Nucleus accumbens (tissue), 56 donors: ENCODE data around the gene TPM2.
"Not testable (repeated sequence)": the region's sequence is repeated elsewhere in the genome, so short reads cannot be mapped to it uniquely, and the experiment has no call there.

Experiments used
- DNase-seq, 56 donors: peaks; one replicate each; lab custom pipeline; 2025; lab: John Stamatoyannopoulos, UW

The TPM2 gene

DNA sequence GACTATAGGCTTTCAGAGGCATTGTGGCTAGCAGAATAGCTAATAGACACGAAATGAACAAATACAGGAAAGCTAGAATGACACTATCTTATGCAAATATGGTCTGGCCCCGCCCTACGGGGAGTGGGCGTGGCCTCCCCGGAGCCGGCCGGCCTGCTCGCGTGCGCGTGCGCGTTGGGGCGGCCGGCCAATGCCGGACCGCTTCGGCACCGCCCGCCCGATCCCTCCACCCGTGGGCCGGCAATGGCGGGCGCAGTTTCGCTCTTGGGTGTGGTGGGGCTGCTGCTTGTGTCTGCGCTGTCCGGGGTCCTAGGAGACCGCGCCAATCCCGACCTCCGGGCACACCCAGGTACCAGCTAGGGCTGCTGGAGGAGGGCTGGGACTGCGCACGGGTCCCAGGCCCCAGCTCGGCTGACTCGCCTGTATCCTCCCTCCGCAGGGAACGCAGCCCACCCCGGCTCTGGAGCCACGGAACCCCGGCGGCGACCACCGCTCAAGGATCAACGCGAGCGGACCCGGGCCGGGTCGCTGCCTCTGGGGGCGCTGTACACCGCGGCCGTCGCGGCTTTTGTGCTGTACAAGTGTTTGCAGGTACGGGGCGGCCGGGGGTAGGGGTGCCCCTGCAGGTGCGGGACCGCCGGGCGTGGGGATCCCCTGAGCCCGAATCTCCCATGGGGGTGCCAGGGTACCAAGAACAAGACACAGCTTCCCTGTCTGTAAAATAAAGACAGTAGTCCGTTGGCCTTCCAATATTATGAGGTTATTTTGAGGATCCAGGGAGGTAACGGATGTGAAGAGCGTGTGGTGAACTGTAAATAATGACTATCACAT, 31.4 kb downstream of the TPM2 start, which contains the start of gene CCDC107:
CCDC107 (plus strand) TSS at position 156 of the 831 bp plus-strand sequence; CDS start at position 244, 88 bp downstream.
- peak in 54 of 56 donors; percentile 32 to 91 (median 78) for DNase-seq

DNA sequence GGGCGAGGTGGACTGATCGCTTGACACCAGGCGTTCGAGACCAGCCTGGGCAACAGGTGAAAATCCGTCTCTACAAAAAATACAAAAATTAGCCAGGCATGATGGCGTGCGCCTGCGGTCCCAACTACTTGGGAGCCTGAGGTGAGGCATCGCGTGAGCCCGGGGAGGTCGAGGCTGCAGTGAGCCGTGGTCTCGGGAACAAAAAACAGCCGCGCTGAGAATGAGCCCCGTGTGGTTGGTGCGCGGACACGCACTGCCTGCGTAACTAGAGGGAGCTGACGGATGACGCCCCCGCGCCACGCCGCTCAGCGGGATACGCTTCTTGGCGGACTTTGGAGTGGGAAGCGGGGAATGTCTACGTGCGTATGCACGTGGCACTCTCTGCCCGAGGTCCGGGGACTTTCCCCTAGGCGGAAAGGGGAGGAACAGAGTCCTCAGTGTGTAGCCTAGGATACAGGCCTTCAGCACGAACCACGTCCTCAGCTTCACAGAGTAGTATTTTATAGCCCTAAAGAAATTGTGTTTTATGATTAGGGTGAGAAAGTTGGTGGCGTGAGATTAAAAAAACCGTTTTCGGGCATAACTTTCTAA, 32.1 kb downstream of the TPM2 start, which contains the start of gene RMRP:
RMRP (minus strand) TSS at position 474 of the 591 bp plus-strand sequence.
- peak; percentile 62 to 100 (median 94) for DNase-seq

DNA sequence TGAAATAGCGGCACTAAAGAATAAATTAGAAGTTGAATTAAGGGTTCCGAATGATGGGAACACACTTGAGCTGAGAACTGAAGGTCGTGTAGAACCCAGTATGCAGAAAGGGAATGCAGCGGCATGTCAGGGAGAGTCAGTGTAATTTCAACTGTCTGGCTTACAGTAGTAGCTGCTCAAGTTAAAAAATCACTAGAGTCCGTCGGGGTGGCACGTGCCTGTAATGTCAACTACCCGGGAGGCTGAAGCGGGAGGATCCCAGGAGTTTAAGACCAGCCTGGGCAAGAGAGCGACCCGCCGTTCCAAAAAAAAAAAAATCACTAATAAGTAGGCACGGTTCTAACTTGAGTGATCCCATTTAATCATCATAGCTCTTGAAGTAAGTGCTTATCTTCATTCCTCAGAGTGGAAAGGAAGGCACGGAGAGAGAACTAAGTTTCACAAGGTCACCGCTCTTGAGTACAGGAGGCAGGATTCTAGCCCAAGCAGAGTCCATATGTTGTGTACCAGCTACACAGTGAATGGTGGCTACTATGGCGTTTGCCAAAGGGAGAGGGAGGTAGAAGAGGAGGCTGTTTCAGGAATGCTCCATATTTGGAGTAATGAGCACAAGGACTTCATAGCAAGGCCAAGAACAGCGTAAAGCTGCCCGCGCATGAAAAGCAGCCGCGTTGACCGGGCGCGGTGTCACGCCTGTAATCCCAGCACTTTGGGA, 32.7 kb downstream of the TPM2 start:
- DNase-seq, result peak in 4 of 56 donors; percentile 49 to 58 (median 54)

DNA sequence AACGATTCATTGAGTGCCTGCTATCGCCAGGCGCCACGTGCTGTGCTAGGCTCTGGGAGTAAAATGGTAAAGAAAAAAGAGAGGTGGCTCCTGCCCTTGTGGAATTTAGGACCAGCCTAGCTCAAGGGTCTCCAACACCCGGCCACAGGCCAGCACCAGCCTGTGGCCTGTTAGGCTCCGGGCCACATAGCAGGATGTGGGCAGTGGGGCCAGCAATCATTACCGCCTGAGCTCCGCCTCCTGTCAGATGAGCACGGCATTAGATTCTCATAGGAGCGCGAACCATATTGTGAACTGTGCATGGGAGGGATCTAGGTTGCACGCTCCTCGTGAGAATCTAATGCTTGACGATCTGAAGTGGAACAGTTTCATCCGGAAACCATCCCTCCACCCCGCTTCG, 33.4 kb downstream of the TPM2 start:
- no peak for DNase-seq

DNA sequence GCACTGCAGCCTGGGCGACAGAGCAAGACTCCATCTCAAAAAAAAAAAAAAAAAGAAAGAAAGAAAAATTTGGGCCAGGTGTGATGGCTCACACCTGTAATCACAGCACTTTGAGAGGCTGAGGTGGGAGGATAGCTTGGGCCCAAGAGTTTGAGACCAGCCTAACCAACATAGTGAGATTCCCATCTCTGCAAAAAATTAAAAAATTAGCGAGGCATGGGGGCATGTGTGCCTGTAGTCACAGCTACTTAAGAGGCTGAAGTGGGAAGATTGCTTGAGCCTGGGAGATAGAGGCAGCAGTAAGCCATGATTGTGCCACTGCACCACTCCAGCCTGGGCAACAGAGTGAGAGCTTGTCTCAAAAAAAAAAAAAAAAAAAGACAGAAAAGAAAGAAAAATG, 36.1 kb downstream of the TPM2 start:
- DNase-seq, result no peak

DNA sequence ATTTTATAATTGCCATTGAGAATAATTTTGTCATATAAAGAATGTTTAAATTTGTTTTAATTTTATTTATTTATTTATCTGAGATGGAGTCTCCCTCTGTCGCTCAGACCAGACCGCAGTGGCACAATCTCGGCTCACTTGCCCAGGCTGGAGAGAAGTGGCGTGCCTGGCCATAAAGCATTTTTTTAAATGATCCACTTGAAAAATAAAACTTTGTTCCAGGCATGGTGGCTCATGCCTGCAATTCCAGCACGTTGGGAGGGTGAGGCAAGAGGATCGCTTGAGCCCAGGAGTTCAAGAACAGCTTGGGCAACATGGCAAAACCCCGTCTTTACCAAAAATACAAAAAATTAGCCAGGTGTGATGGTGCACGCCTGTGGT, 36.9 kb downstream of the TPM2 start:
- no peak for DNase-seq

DNA sequence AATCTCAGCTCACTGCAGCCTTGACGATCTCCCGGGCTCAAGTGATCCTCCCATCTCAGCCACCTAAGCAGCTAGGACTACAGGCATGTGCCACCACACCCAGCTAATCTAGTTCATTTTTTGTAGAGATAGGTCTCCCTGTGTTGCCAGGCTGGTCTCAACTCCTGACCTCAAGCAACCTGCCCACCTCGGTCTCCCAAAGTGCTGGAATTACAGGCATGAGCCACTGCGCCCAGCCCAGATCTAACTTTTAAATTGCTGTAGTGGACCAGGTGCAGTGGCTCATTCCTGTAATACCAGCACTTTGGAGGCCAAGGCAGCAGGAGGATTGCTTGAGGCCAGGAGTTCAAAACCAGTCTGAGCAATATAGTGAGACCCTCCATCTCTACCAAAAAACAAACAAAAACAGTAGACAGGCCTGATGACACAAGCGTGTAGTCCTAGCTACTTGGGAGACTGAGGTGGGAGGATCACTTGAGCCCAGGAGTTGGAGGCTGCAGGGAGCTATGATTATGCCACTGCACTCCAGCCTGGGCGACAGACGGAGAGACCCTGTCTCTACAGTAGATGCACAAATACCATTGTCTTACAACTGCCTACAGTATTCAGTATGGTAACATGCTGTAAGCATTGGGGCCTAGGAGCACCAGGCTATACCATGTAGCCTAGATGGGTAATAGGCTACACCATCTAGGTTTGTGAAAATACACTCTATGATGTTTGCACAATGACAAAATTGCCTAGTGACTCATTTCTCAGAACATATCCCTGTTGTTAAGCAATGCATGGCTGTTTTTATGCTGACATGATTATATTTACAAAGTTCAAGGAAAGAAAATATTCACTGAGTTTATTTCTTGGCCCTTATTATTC, 37.5 kb downstream of the TPM2 start:
- DNase-seq, result no peak

DNA sequence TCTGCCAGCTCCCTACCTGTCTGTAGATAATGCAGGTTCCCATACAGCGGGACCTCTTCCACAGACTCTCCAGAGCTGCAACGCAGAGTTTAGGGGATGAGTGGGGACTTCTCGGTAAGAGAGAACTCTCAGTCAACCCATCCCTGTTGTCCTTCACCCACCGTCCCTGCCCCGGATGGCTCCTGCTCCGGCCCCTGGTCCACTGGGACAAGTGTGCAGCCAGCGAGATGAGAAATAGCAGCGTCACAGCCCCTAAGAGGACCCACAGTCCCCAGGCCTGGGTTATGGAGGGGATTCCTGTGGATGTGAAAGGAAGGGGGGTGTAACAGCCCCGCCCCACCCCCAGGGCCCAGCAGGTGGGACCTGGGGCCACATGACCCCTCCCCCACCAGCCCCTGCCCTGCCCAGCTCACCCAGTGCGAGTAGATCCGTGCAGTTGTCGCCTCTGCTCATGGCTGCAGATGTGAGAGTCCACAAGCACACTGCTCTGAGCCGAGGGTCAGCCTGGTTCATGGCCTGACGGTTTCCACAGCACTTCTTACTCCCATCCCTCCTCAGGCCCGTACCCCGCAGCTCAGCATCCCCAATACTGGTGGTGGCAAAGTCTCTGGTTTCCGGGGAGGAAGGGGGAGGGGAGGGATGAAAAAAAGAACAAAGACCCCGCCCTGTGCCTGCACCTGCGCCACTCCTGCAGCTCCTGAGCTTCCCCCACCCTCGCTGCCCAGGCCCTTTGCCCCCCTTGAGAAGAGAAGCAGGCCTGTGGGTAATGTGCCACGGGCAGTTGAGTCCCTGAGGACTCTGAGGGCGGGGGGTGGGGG, 39.2 kb downstream of the TPM2 start, which contains the start of gene SIT1:
SIT1 (minus strand) TSS at position 591 of the 818 bp plus-strand sequence; CDS start at position 513, 78 bp downstream.
- DNase-seq, result no peak

DNA sequence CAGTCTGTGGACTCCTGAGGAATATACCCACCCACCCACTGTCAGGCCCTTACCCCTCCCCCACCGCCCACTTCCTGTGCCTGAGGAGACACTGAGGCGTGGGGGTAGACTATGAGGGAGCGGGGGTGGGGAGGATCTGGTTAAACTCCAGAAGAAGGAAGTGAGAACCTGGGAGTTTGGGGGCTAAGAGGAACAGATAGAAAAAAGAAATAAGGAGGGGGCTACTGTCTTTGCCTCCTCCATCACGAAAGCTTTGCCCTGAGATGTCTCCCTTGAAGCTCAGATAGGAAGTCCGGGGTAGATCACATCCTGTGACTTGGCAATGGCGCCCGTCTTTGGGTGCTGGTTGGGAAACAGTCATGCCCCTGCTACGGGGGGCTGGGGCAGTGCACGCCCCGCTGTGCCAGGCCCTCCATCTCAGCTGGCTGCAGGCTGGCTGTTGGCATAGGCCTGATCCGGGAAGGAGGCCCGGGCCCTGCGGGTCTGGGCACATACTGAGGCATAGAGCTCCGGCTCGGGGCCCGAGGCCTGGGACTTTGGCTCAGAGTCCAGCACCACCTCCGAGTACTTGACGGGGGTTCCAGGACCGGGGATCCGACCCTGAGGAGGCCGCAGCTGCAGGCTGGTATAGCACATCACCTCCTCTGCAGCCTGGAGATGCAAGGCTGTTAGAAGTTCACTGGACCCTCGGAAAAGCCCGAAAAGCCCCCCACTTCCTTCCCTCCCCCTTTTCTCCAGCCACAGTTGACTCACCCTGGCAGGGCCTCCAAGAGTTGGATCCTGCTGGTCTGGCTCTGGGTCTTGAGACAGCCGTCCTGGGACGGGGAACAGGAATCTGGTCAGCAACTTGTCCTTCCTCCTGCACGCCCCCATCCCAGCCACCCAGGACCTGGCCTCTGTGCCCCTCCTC, 40.0 kb downstream of the TPM2 start:
- DNase-seq, result peak in 7 of 56 donors; percentile 12 to 39 (median 19)

DNA sequence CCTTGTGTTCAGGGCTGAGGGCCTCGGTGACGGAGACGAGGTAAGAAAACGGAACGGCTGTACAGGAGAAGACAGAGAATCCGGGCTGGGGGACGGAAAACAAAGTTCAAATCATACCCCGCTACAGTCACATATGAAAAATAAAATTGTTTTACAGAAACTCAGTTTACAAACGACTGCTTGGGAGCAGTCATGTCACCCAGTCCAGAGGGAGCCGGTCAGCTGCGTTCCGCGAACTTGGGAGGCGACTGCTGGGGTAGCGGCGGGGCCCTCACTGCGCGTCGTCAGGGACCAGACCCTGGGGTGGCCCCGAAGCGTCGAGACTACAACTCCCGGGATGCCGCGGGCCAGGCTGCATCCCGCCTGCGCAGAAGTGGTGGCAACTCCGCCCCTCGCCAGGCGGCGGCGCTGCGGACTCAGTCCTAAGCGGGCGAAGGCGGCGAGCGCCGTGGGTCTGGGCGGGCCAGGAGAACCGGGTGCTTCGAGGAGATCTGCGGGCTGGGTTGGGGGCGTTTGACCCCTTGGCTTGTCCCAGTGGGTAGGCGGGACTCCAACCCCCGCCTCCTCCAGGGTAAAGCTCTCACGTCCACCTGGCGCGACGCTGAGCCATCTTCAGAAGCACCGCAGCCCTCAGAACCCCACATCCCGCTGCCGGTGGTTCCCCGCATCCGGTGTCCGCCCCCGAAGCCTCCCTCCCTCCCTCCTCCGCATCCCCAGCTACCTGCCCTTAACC, 43.0 kb downstream of the TPM2 start:
- DNase-seq, result peak in 55 of 56 donors; percentile 41 to 94 (median 82)

DNA sequence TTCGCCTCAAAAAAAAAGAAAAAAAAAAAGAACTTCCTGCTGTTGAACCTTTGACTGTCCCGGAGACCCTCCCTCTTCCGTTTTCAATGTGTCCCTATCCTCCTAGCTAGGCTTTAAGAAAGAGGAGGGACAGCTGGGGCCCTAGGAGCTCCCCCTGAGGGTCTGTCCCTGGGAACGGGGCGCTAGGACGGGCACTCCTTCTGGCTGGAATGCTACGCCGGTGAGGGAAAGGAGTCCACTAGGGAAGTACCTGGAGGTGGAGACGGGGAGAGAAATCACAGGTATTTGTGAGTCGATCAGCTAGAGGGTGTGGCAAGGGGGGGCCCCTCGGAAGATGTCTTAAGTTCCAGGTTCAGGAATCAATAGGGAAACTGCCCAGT, 43.6 kb downstream of the TPM2 start:
- peak in 6 of 56 donors; percentile 34 to 62 (median 38) for DNase-seq

DNA sequence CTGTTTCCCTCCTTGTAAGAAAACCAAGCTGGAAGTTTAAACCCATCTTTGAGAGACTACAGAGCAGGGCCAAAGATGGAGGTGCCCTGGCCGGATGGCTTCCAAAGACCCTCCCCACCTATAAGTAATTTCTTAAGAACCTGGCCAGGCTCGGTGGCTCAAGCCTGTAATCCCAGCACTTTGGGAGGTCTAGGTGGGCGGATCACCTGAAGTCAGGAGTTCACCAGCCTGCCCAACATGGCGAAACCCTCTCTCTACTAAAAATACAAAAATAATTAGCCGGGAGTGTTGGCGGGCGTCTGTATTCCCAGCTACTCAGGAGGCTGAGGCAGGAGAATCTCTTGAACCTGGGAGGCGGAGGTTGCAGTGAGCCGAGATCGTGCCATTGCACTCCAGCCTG, 44.0 kb downstream of the TPM2 start:
- DNase-seq, result not testable (repeated sequence)

DNA sequence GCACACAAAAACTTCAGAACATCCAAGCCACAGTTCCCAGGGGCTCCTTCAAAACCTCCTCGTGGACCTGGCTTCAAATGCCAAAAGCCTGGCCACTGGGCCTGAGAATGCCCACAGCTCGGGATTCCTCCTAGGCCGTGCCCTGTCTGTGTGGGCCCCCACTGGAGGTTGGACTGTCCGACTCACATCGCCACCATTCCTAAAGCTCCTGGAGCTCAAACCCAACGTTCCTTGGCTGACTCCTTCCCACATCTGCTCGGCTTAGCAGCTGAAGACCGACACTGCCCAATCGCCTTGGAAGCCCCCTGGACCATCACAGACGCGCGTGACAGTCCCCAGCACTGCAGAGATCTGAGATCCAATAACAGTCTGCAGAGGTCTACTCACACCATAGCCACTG, 46.7 kb downstream of the TPM2 start:
- no peak for DNase-seq

DNA sequence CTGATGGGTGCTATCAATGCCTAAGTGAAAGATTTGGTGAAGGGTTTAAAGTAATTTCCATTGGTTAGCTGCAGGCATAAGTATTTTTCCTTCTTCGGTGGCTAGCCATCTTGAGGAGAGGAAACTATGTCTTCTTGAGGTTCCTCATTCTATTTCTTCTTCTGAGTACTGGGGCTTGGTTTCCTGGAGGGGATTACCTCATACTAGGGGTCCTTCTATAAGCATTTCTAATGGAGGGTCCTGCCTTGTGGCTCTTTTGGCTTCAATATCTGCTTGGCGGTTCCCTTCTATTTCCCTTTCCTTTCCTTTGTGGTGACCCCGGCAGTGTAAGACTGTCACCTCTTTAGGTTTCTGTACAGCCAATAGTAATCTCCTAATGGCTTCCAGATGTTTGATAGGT, 48.2 kb downstream of the TPM2 start:
- not testable (repeated sequence) for DNase-seq

DNA sequence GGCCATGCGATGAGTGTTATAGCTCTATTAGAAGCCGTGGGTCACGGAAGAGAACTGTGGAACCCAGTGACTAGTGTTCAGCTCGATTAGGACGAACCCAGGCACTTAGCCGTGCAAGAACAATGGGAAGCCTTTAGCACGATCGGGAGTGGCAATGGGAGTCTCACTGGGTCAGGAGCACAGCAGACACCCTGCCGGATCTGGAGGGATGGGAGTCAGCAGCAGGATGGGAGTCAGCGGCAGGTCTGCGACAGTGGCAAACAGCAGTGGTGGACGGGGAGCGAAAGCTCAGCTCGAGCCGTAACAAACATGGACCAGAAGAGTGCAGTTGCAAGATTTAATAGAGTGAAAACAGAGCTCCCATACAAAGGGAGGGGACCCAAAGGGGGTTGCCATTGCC, 49.3 kb downstream of the TPM2 start:
- not testable (repeated sequence) for DNase-seq

DNA sequence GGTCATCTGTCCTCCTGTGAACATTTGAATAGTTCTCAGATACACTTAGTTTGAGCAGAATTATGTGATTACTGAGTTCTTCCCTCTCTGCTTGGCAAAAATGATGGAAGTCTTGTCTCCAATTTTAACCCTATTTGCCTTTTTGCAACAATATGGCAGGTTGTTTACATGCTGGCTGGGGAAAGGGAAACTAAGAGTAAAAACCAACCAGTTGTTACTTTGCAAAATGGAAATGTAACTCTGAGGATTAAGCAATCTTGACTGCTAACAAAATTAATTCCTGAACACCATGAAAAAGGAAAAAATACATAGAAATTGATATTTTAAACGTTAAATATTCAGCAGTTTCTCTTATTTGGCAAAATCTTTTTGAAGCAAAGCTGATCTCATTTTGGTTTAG, 50.1 kb downstream of the TPM2 start:
- DNase-seq, result no peak

DNA sequence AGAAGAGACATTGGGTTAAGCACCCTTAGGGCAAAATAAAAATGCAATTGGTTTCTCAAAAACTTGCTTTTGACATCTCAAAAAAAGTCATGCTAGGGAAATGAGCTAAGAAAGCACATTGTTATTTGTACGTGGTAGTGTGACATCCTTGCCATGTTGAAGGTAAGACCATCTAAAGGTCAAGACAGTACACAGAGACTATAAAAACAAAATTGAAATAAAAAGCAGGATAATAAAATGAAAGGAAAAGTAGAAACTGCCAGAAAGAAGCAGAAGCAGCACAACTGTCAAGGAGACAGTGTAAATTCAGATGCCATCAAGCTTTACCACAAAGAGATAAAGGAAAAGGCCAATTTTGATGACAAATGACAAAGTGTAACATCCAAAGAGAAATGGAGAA, 50.5 kb downstream of the TPM2 start:
- DNase-seq, result not testable (repeated sequence)
